ENCODE measurements around the gene KLK15.

The KLK15 gene

GRCh38 chr19:50820549-50821247, 12.7 kb downstream of the KLK15 start:
- no peak for TF ChIP-seq CTCF (IDR thresholded peaks at IDR 0.05; ENCODE audit: low read depth, low read length)
- peak; percentile 38 for DNase-seq
- no peak overlapping the region; the same call in 1 of the 2 replicates for H3K4me3 ChIP-seq (ENCODE audit: low read depth, low read length)
- H3K36me3 ChIP-seq: no peaks in the 10 kb centered on the region
- H3K9me3 ChIP-seq: no peaks in the 10 kb centered on the region
- H3K27me3 ChIP-seq: no peaks in the 10 kb centered on the region
- H3K4me1 ChIP-seq: peaks cover 17% of the 10 kb centered on the region

GRCh38 chr19:50820086-50820485, 13.3 kb downstream of the KLK15 start:
- peaks cover 17% of the 10 kb centered on the region for H3K4me1 ChIP-seq
- no peaks in the 10 kb centered on the region for H3K27me3 ChIP-seq
- TF ChIP-seq CTCF (IDR thresholded peaks at IDR 0.05; ENCODE audit: low read depth, low read length): no peak
- no peak overlapping the region for H3K4me3 ChIP-seq (ENCODE audit: low read depth, low read length)
- H3K36me3 ChIP-seq: no peaks in the 10 kb centered on the region
- H3K9me3 ChIP-seq: no peaks in the 10 kb centered on the region; the same call in 1 of the 2 replicates
- no peak for DNase-seq

GRCh38 chr19:50819636-50820035, 13.7 kb downstream of the KLK15 start:
- DNase-seq: no peak
- no peaks in the 10 kb centered on the region for H3K27me3 ChIP-seq
- TF ChIP-seq CTCF (IDR thresholded peaks at IDR 0.05; ENCODE audit: low read depth, low read length): no peak
- H3K36me3 ChIP-seq: no peaks in the 10 kb centered on the region
- peaks cover 17% of the 10 kb centered on the region for H3K4me1 ChIP-seq
- no peak overlapping the region for H3K4me3 ChIP-seq (ENCODE audit: low read depth, low read length)
- H3K9me3 ChIP-seq: no peaks in the 10 kb centered on the region; the same call in 1 of the 2 replicates

GRCh38 chr19:50818859-50819472, 14.4 kb downstream of the KLK15 start:
- Histone ChIP-seq H3K4me1 (peaks cover 17% of the 10 kb centered on the region), H3K27me3 (no peaks in the 10 kb centered on the region), H3K9me3 (no peaks in the 10 kb centered on the region; the same call in 1 of the 2 replicates), H3K4me3 (ENCODE audit: low read depth, low read length) (no peak overlapping the region), H3K36me3 (no peaks in the 10 kb centered on the region)
- DNase-seq: no peak
- no peak for TF ChIP-seq CTCF (IDR thresholded peaks at IDR 0.05; ENCODE audit: low read depth, low read length)

GRCh38 chr19:50817941-50818858, 15.2 kb downstream of the KLK15 start:
- DNase-seq: peak; percentile 95
- no peak for TF ChIP-seq CTCF (IDR thresholded peaks at IDR 0.05; ENCODE audit: low read depth, low read length)
- Histone ChIP-seq H3K27me3 (no peaks in the 10 kb centered on the region), H3K4me1 (peaks cover 17% of the 10 kb centered on the region), H3K36me3 (no peaks in the 10 kb centered on the region), H3K4me3 (ENCODE audit: low read depth, low read length) (peak overlapping the region; percentile 71), H3K9me3 (no peaks in the 10 kb centered on the region; the same call in 1 of the 2 replicates)
